ENCODE data around the gene IL17RE. TPM values are rescaled to one million over a fixed set of nuclear protein-coding genes. Genes with fewer than 3 reads are reported as not detected.
"Not testable (repeated sequence)": the region's sequence is repeated elsewhere in the genome, so short reads cannot be mapped to it uniquely, and the experiment has no call there.

IL17RE gene
- total and polyA plus RNA-seq, 9 of the 15 experiments (the other 6 are each of a cell fraction or from before 2014, with no cell fraction given), result 0.32 to 1.9 (median 0.51) TPM; not detected in 4

GRCh38 chr3:9896755-9897407 lies 5.8 kb upstream of the IL17RE start:
- H3K9me1 ChIP-seq (ENCODE audit: control insufficient read depth, insufficient read depth, low read length); ATAC-seq; H2AFZ ChIP-seq (ENCODE audit: low read depth, low read length); H3K27me3 ChIP-seq (ENCODE audit: control insufficient read depth in 2 of 2, insufficient read depth in 2 of 2, low read length in 2 of 2); H3K4me3 ChIP-seq; H3K9me3 ChIP-seq (replicated peaks; ENCODE audit: control insufficient read depth, insufficient read depth, low read depth, low read length); BruUV-seq (replicated peaks); H4K20me1 ChIP-seq (replicated peaks; ENCODE audit: control insufficient read depth, insufficient read depth, low read length); in situ Hi-C loops (cut with MboI); intact Hi-C loops (cut with micrococcal nuclease); DNase-seq (ENCODE audit: extremely low read depth in 1 of 4, low spot score in 3 of 4); H3K4me2 ChIP-seq (ENCODE audit: insufficient read depth, low read length); H3K9ac ChIP-seq (ENCODE audit: insufficient read depth in 1 of 2, low read depth in 2 of 2, low read length in 2 of 2); FAIRE-seq; TF ChIP-seq CEBPG (CRISPR knock-in tag; IDR thresholded peaks at IDR 0.05): not testable (repeated sequence)
- CTCF ChIA-PET (ENCODE audit: low intra/inter-chr PET ratio), result interaction anchor here (0.6 kb wide), 1 partner anchor 44 kb away, joined by 4 read pairs; no protein-coding TSS in a partner anchor
- TF ChIP-seq, protein P1, sequence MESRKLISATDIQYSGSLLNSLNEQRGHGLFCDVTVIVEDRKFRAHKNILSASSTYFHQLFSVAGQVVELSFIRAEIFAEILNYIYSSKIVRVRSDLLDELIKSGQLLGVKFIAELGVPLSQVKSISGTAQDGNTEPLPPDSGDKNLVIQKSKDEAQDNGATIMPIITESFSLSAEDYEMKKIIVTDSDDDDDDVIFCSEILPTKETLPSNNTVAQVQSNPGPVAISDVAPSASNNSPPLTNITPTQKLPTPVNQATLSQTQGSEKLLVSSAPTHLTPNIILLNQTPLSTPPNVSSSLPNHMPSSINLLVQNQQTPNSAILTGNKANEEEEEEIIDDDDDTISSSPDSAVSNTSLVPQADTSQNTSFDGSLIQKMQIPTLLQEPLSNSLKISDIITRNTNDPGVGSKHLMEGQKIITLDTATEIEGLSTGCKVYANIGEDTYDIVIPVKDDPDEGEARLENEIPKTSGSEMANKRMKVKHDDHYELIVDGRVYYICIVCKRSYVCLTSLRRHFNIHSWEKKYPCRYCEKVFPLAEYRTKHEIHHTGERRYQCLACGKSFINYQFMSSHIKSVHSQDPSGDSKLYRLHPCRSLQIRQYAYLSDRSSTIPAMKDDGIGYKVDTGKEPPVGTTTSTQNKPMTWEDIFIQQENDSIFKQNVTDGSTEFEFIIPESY (CRISPR knock-in tag; IDR thresholded peaks at IDR 0.05), result peak; percentile 75
- TF ChIP-seq LARP7 (IDR thresholded peaks at IDR 0.05), result 0 out of 2 replicates have a peak, but pooled peaks have one; percentile 27
- TF ChIP-seq BCOR (IDR thresholded peaks at IDR 0.05), result 0 out of 2 replicates have a peak, but pooled peaks have one; percentile 8
- peak in 1 of 2 experiments; percentile 32; a peak in 2 of 4 replicates for TF ChIP-seq CEBPG (tag; conservative IDR thresholded peaks at IDR 0.05 in 1 of 2, IDR thresholded peaks at IDR 0.05 in 1 of 2)
- TF ChIP-seq CEBPB (tag; IDR thresholded peaks at IDR 0.05), result 0 out of 2 replicates have a peak, but pooled peaks have one; percentile 20
- peaks cover 30 to 31% of the 10 kb centered on the region in 2 experiments for H3K4me1 ChIP-seq (replicated peaks in 1 of 2; ENCODE audit: control insufficient read depth in 2 of 2, insufficient read depth in 2 of 2, low read length in 2 of 2)
- WGBS (ENCODE audit: insufficient coverage, low coverage, missing lambda C conversion rate), result 82% methylated on average over 8 of the region's 10 CpGs
- peak overlapping the region; percentile 74; the same call in 1 of the 3 replicates for H3K27ac ChIP-seq (ENCODE audit: extremely low read depth, low read depth, low read length)
- POLR2A ChIA-PET, result interaction anchor here (0.9 to 1.7 kb wide), 4 partner anchors 9 to 30 kb away, joined by 3 to 9 read pairs (median 4); no protein-coding TSS in a partner anchor
- H3K36me3 ChIP-seq (ENCODE audit: control insufficient read depth, insufficient read depth, low read length), result peaks cover 29% of the 10 kb centered on the region
- peaks cover 22% of the 10 kb centered on the region for H3K79me2 ChIP-seq (ENCODE audit: control insufficient read depth, insufficient read depth, low read length)

Data from K562 (cell line).